ENCODE results near the gene TOGARAM1. TPM values are rescaled to one million over a fixed set of nuclear protein-coding genes. Genes with fewer than 3 reads are reported as not detected.

Gene TOGARAM1
- total and polyA plus RNA-seq, 7 experiments from 2014 or later, result 8.7 to 17.5 (median 12.0) TPM

- Histone ChIP-seq H3K4me1 (ENCODE audit: control insufficient read depth in 2 of 2, insufficient read depth in 2 of 2, low read length in 2 of 2) (no peaks in the 10 kb centered on the region), H3K27me3 (ENCODE audit: control insufficient read depth in 2 of 2, insufficient read depth in 2 of 2, low read length in 2 of 2) (no peaks in the 10 kb centered on the region), H3K4me3 (ENCODE audit: low read length) (no peak overlapping the region), H3K36me3 (ENCODE audit: control insufficient read depth in 2 of 3, insufficient read depth in 3 of 3, low read length in 3 of 3) (peaks cover 0 to 5% (median 0%) of the 10 kb centered on the region in 3 experiments), H3K27ac (ENCODE audit: low read depth, low read length) (no peak overlapping the region), H3K9me3 (ENCODE audit: control insufficient read depth in 2 of 3, low read length in 3 of 3) (no peaks in the 10 kb centered on the region)
- Mint-ChIP-seq H3K9me3 (peaks cover 0 to 8% (median 0%) of the 10 kb centered on the region in 11 donors), H3K4me3 (no peak overlapping the region), H3K36me3 (peaks cover 11 to 41% (median 23%) of the 10 kb centered on the region in 5 donors), H3K27me3 (no peaks in the 10 kb centered on the region), H3K27ac (no peak overlapping the region), H3K4me1 (peaks cover 0 to 11% (median 4%) of the 10 kb centered on the region in 7 donors)
- DNase-seq (no peak), ATAC-seq (no peak)
- CTCF ChIA-PET, result no interaction called here
- intact Hi-C loops (cut with micrococcal nuclease), result no loop called here
- POLR2A ChIA-PET, result no interaction called here
These were observed 33.2 kb downstream of the TOGARAM1 start for GRCh38 chr14:44995196-44995595.

- Mint-ChIP-seq H3K27me3 (no peaks in the 10 kb centered on the region), H3K27ac (no peak overlapping the region), H3K4me1 (peaks cover 0 to 8% (median 0%) of the 10 kb centered on the region in 7 donors), H3K4me3 (no peak overlapping the region), H3K36me3 (peaks cover 14 to 46% (median 27%) of the 10 kb centered on the region in 5 donors), H3K9me3 (peaks cover 0 to 8% (median 0%) of the 10 kb centered on the region in 11 donors)
- DNase-seq (no peak), ATAC-seq (no peak)
- ChIA-PET POLR2A (no interaction called here), CTCF (no interaction called here)
- intact Hi-C loops (cut with micrococcal nuclease), result no loop called here
- no peak overlapping the region for H3K27ac ChIP-seq (ENCODE audit: low read depth, low read length)
- H3K9me3 ChIP-seq (ENCODE audit: control insufficient read depth in 2 of 3, low read length in 3 of 3), result no peaks in the 10 kb centered on the region
- H3K4me3 ChIP-seq (ENCODE audit: low read length), result no peak overlapping the region
- H3K36me3 ChIP-seq (ENCODE audit: control insufficient read depth in 2 of 3, insufficient read depth in 3 of 3, low read length in 3 of 3), result peaks cover 0 to 5% (median 0%) of the 10 kb centered on the region in 3 experiments
- no peaks in the 10 kb centered on the region for H3K4me1 ChIP-seq (ENCODE audit: control insufficient read depth in 2 of 2, insufficient read depth in 2 of 2, low read length in 2 of 2)
- H3K27me3 ChIP-seq (ENCODE audit: control insufficient read depth in 2 of 2, insufficient read depth in 2 of 2, low read length in 2 of 2), result no peaks in the 10 kb centered on the region
These were observed 33.8 kb downstream of the TOGARAM1 start for GRCh38 chr14:44995770-44996294.

GRCh38 chr14:45003924-45004323 lies 41.9 kb downstream of the TOGARAM1 start:
- peaks cover 1 to 32% (median 15%) of the 10 kb centered on the region in 5 donors for H3K36me3 Mint-ChIP-seq
- DNase-seq (no peak), ATAC-seq (no peak)
- H3K4me1 Mint-ChIP-seq, result no peaks in the 10 kb centered on the region
- H3K27me3 Mint-ChIP-seq, result no peaks in the 10 kb centered on the region
- POLR2A ChIA-PET, result no interaction called here
- Histone ChIP-seq H3K4me1 (ENCODE audit: control insufficient read depth in 2 of 2, insufficient read depth in 2 of 2, low read length in 2 of 2) (no peaks in the 10 kb centered on the region), H3K36me3 (ENCODE audit: control insufficient read depth in 2 of 3, insufficient read depth in 3 of 3, low read length in 3 of 3) (peaks cover 0 to 7% (median 0%) of the 10 kb centered on the region in 3 experiments), H3K27ac (ENCODE audit: low read depth, low read length) (no peak overlapping the region), H3K9me3 (ENCODE audit: control insufficient read depth in 2 of 3, low read length in 3 of 3) (no peaks in the 10 kb centered on the region), H3K27me3 (ENCODE audit: control insufficient read depth in 2 of 2, insufficient read depth in 2 of 2, low read length in 2 of 2) (no peaks in the 10 kb centered on the region), H3K4me3 (ENCODE audit: low read length) (no peak overlapping the region)
- H3K4me3 Mint-ChIP-seq, result no peak overlapping the region
- intact Hi-C loops (cut with micrococcal nuclease), result no loop called here
- H3K27ac Mint-ChIP-seq, result no peak overlapping the region
- CTCF ChIA-PET, result interaction anchor here (0.6 kb wide), 1 partner anchor 42 kb away, joined by 3 read pairs; the partner anchor contains the start of gene KLHL28
- no peaks in the 10 kb centered on the region for H3K9me3 Mint-ChIP-seq

GRCh38 chr14:45015133-45015532 lies 53.1 kb downstream of the TOGARAM1 start:
- Histone ChIP-seq H3K27ac (ENCODE audit: low read depth, low read length) (no peak overlapping the region), H3K36me3 (ENCODE audit: control insufficient read depth in 2 of 3, insufficient read depth in 3 of 3, low read length in 3 of 3) (no peaks in the 10 kb centered on the region), H3K4me3 (ENCODE audit: low read length) (no peak overlapping the region), H3K4me1 (ENCODE audit: control insufficient read depth in 2 of 2, insufficient read depth in 2 of 2, low read length in 2 of 2) (no peaks in the 10 kb centered on the region), H3K9me3 (ENCODE audit: control insufficient read depth in 2 of 3, low read length in 3 of 3) (no peaks in the 10 kb centered on the region), H3K27me3 (ENCODE audit: control insufficient read depth in 2 of 2, insufficient read depth in 2 of 2, low read length in 2 of 2) (no peaks in the 10 kb centered on the region)
- no peaks in the 10 kb centered on the region for H3K27me3 Mint-ChIP-seq
- intact Hi-C loops (cut with micrococcal nuclease), result no loop called here
- H3K4me1 Mint-ChIP-seq, result no peaks in the 10 kb centered on the region
- no peak overlapping the region for H3K27ac Mint-ChIP-seq
- ChIA-PET CTCF (no interaction called here), POLR2A (no interaction called here)
- H3K9me3 Mint-ChIP-seq, result no peaks in the 10 kb centered on the region
- no peak overlapping the region for H3K4me3 Mint-ChIP-seq
- peaks cover 6 to 34% (median 17%) of the 10 kb centered on the region in 5 donors for H3K36me3 Mint-ChIP-seq
- DNase-seq (no peak), ATAC-seq (no peak)

- Mint-ChIP-seq H3K4me1 (no peaks in the 10 kb centered on the region), H3K4me3 (no peak overlapping the region), H3K27me3 (no peaks in the 10 kb centered on the region), H3K36me3 (peaks cover 3 to 33% (median 26%) of the 10 kb centered on the region in 5 donors), H3K9me3 (no peaks in the 10 kb centered on the region), H3K27ac (no peak overlapping the region)
- CTCF ChIA-PET, result no interaction called here
- Histone ChIP-seq H3K4me1 (ENCODE audit: control insufficient read depth in 2 of 2, insufficient read depth in 2 of 2, low read length in 2 of 2) (no peaks in the 10 kb centered on the region), H3K27me3 (ENCODE audit: control insufficient read depth in 2 of 2, insufficient read depth in 2 of 2, low read length in 2 of 2) (no peaks in the 10 kb centered on the region), H3K36me3 (ENCODE audit: control insufficient read depth in 2 of 3, insufficient read depth in 3 of 3, low read length in 3 of 3) (peaks cover 0 to 5% (median 0%) of the 10 kb centered on the region in 3 experiments), H3K4me3 (ENCODE audit: low read length) (no peak overlapping the region), H3K9me3 (ENCODE audit: control insufficient read depth in 2 of 3, low read length in 3 of 3) (no peaks in the 10 kb centered on the region), H3K27ac (ENCODE audit: low read depth, low read length) (no peak overlapping the region)
- POLR2A ChIA-PET, result no interaction called here
- intact Hi-C loops (cut with micrococcal nuclease), result no loop called here
- DNase-seq (no peak), ATAC-seq (no peak)
These were observed 66.2 kb downstream of the TOGARAM1 start for GRCh38 chr14:45028107-45028626.

- ATAC-seq (no peak), DNase-seq (no peak)
- no peak overlapping the region for H3K4me3 Mint-ChIP-seq
- H3K27ac ChIP-seq (ENCODE audit: low read depth, low read length), result no peak overlapping the region
- H3K4me1 Mint-ChIP-seq, result peaks cover 0 to 6% (median 0%) of the 10 kb centered on the region in 7 donors
- no peak overlapping the region for H3K4me3 ChIP-seq (ENCODE audit: low read length)
- peaks cover 0 to 4% (median 0%) of the 10 kb centered on the region in 11 donors for H3K9me3 Mint-ChIP-seq
- H3K27me3 ChIP-seq (ENCODE audit: control insufficient read depth in 2 of 2, insufficient read depth in 2 of 2, low read length in 2 of 2), result no peaks in the 10 kb centered on the region
- ChIA-PET POLR2A (no interaction called here), CTCF (no interaction called here)
- no peak overlapping the region for H3K27ac Mint-ChIP-seq
- no peaks in the 10 kb centered on the region for H3K9me3 ChIP-seq (ENCODE audit: control insufficient read depth in 2 of 3, low read length in 3 of 3)
- H3K36me3 ChIP-seq (ENCODE audit: control insufficient read depth in 2 of 3, insufficient read depth in 3 of 3, low read length in 3 of 3), result peaks cover 0 to 21% (median 5%) of the 10 kb centered on the region in 3 experiments
- intact Hi-C loops (cut with micrococcal nuclease), result no loop called here
- no peaks in the 10 kb centered on the region for H3K27me3 Mint-ChIP-seq
- peaks cover 14 to 58% (median 50%) of the 10 kb centered on the region in 5 donors for H3K36me3 Mint-ChIP-seq
- no peaks in the 10 kb centered on the region for H3K4me1 ChIP-seq (ENCODE audit: control insufficient read depth in 2 of 2, insufficient read depth in 2 of 2, low read length in 2 of 2)
These were observed 72.7 kb downstream of the TOGARAM1 start for GRCh38 chr14:45034730-45035129.

GRCh38 chr14:45038256-45038655 lies 76.3 kb downstream of the TOGARAM1 start:
- H3K27me3 Mint-ChIP-seq, result no peaks in the 10 kb centered on the region
- H3K4me3 ChIP-seq (ENCODE audit: low read length), result no peak overlapping the region
- peaks cover 0 to 4% (median 0%) of the 10 kb centered on the region in 11 donors for H3K9me3 Mint-ChIP-seq
- no peaks in the 10 kb centered on the region for H3K4me1 ChIP-seq (ENCODE audit: control insufficient read depth in 2 of 2, insufficient read depth in 2 of 2, low read length in 2 of 2)
- intact Hi-C loops (cut with micrococcal nuclease), result no loop called here
- H3K4me3 Mint-ChIP-seq, result no peak overlapping the region
- CTCF ChIA-PET, result interaction anchor here (0.6 kb wide), 1 partner anchor 367 kb away, joined by 6 read pairs; no protein-coding TSS in a partner anchor
- ATAC-seq (no peak), DNase-seq (no peak)
- H3K9me3 ChIP-seq (ENCODE audit: control insufficient read depth in 2 of 3, low read length in 3 of 3), result no peaks in the 10 kb centered on the region
- H3K36me3 Mint-ChIP-seq, result peaks cover 14 to 55% (median 40%) of the 10 kb centered on the region in 5 donors
- H3K4me1 Mint-ChIP-seq, result peaks cover 0 to 6% (median 0%) of the 10 kb centered on the region in 7 donors
- no peaks in the 10 kb centered on the region for H3K27me3 ChIP-seq (ENCODE audit: control insufficient read depth in 2 of 2, insufficient read depth in 2 of 2, low read length in 2 of 2)
- H3K27ac Mint-ChIP-seq, result no peak overlapping the region
- no peak overlapping the region for H3K27ac ChIP-seq (ENCODE audit: low read depth, low read length)
- POLR2A ChIA-PET, result no interaction called here
- peaks cover 0 to 21% (median 0%) of the 10 kb centered on the region in 3 experiments for H3K36me3 ChIP-seq (ENCODE audit: control insufficient read depth in 2 of 3, insufficient read depth in 3 of 3, low read length in 3 of 3)

Measured in naive thymus-derived CD4-positive, alpha-beta T cell (primary cell).